Peyer's patch (tissue), 4 donors: ENCODE results near the gene C4orf17. TPM values are rescaled to one million over a fixed set of nuclear protein-coding genes. Genes with fewer than 3 reads are reported as not detected.

Experiments used
- DNase-seq, 3 donors: peaks; one replicate each; pipeline ENCODE4 v3.0.0-alpha.2; 2017 to 2019
- H3K27ac ChIP-seq, 4 donors: fragments of 200-600 bp; sonication (generic); one replicate each; pipeline ENCODE4 v1.5.1; 2016 to 2019
- H3K27me3 ChIP-seq, 2 donors: fragments of 200-600 bp; sonication (generic); one replicate each; pipeline ENCODE4 v1.5.1; 2019
- H3K36me3 ChIP-seq, 3 donors: fragments of 200-600 bp; sonication (generic); one replicate each; pipeline ENCODE4 v1.5.1; 2016 to 2019
- H3K4me1 ChIP-seq, 4 donors: fragments of 200-600 bp; sonication (generic); one replicate each; pipeline ENCODE4 v1.5.1; 2016 to 2019
- H3K4me3 ChIP-seq, 4 donors: fragments of 200-600 bp; sonication (generic); 1 replicate in 3 of 4; 2 replicates in 1 of 4; pipeline ENCODE4 v1.5.1; 2016 to 2019; ENCODE audit warnings: mild to moderate bottlenecking in 1 of 4
- H3K9me3 ChIP-seq, 4 donors: fragments of 200-600 bp; sonication (generic); one replicate each; pipeline ENCODE4 v1.5.1; 2016 to 2019; ENCODE audit warnings: mild to moderate bottlenecking in 1 of 4
- CTCF ChIP-seq, 6 experiments: fragments of 450-650 bp in 4 of 6; fragments of 200-600 bp in 2 of 6; sonication (generic) in 1 of 6; IDR thresholded peaks; one replicate each; pipeline ENCODE4 v1.5.1; 2017 to 2019; ENCODE audit warnings: antibody characterized with exemption in 6 of 6, mild to moderate bottlenecking in 3 of 6, moderate library complexity in 1 of 6
- POLR2A ChIP-seq, 2 donors: fragments of 450-650 bp; IDR thresholded peaks; one replicate each; pipeline ENCODE4 v1.5.1; 2017; ENCODE audit warnings: antibody characterized with exemption in 2 of 2, mild to moderate bottlenecking in 2 of 2, moderate library complexity in 2 of 2
- total RNA-seq, 4 donors: library from RNA; depleted of rRNA; stranded (reverse); fragments of >200 nt; gene quantifications; one replicate each; pipeline ENCODE4 v1.1.0, GENCODE V29; 2016

Gene C4orf17
- total RNA-seq, 4 donors from 2014 or later = not detected

GRCh38 chr4:99536848-99537247, 26.0 kb downstream of the C4orf17 start:
- no peak for TF ChIP-seq POLR2A (IDR thresholded peaks at IDR 0.05)
- peaks cover 0 to 6% (median 0%) of the 10 kb centered on the region in 4 donors for H3K4me1 ChIP-seq
- no peak overlapping the region for H3K27ac ChIP-seq
- H3K4me3 ChIP-seq = no peak overlapping the region
- H3K27me3 ChIP-seq = no peaks in the 10 kb centered on the region
- H3K36me3 ChIP-seq = no peaks in the 10 kb centered on the region
- DNase-seq = no peak
- no peaks in the 10 kb centered on the region for H3K9me3 ChIP-seq

- DNase-seq = no peak
These were observed 26.9 kb downstream of the C4orf17 start for GRCh38 chr4:99537674-99538073.

GRCh38 chr4:99540277-99540939, 29.6 kb downstream of the C4orf17 start:
- Histone ChIP-seq H3K4me3 (no peak overlapping the region), H3K9me3 (no peaks in the 10 kb centered on the region), H3K36me3 (no peaks in the 10 kb centered on the region), H3K4me1 (peaks cover 0 to 6% (median 0%) of the 10 kb centered on the region in 4 donors), H3K27me3 (no peaks in the 10 kb centered on the region), H3K27ac (no peak overlapping the region)
- TF ChIP-seq POLR2A (IDR thresholded peaks at IDR 0.05) = no peak
- no peak for TF ChIP-seq CTCF (IDR thresholded peaks at IDR 0.05)
- DNase-seq = no peak

More at GRCh38 chr4:99537674-99538073, 26.9 kb downstream of the C4orf17 start:
- Histone ChIP-seq H3K4me3 (no peak overlapping the region), H3K27ac (no peak overlapping the region), H3K4me1 (peaks cover 0 to 6% (median 0%) of the 10 kb centered on the region in 4 donors), H3K27me3 (no peaks in the 10 kb centered on the region), H3K36me3 (no peaks in the 10 kb centered on the region), H3K9me3 (no peaks in the 10 kb centered on the region)
- TF ChIP-seq POLR2A (IDR thresholded peaks at IDR 0.05) (no peak), CTCF (IDR thresholded peaks at IDR 0.05) (no peak)

- no peak overlapping the region for H3K4me3 ChIP-seq
- no peaks in the 10 kb centered on the region for H3K36me3 ChIP-seq
- H3K9me3 ChIP-seq = no peaks in the 10 kb centered on the region
- H3K27ac ChIP-seq = no peak overlapping the region
- H3K4me1 ChIP-seq = no peaks in the 10 kb centered on the region
- H3K27me3 ChIP-seq = no peaks in the 10 kb centered on the region
- TF ChIP-seq CTCF (IDR thresholded peaks at IDR 0.05) = no peak
- no peak for TF ChIP-seq POLR2A (IDR thresholded peaks at IDR 0.05)
- no peak for DNase-seq
These were observed 42.1 kb downstream of the C4orf17 start for GRCh38 chr4:99552872-99553271.

GRCh38 chr4:99563310-99564186, 52.7 kb downstream of the C4orf17 start, which contains the start of gene TRMT10A:
TSS of gene TRMT10A (minus strand) at chr4:99564039. CDS start at chr4:99559338, 4,701 bp downstream.
- H3K27ac ChIP-seq = peak within 1 kb of the TSS; percentile 84 to 97 (median 94)
- H3K4me3 ChIP-seq = peak within 1 kb of the TSS; percentile 55 to 83 (median 67)
- TF ChIP-seq POLR2A (IDR thresholded peaks at IDR 0.05) (peak; percentile 60 to 69), CTCF (IDR thresholded peaks at IDR 0.05) (peak in 4 of 6 experiments; percentile 13 to 30 (median 22))
- peaks cover 0 to 3% (median 0%) of the 10 kb centered on the region in 4 donors for H3K4me1 ChIP-seq
- no peaks in the 10 kb centered on the region for H3K27me3 ChIP-seq
- no peaks in the 10 kb centered on the region for H3K9me3 ChIP-seq
- peak; percentile 96 to 99 (median 97) for DNase-seq
- H3K36me3 ChIP-seq = no peaks in the 10 kb centered on the region

GRCh38 chr4:99564921-99565320, 54.1 kb downstream of the C4orf17 start:
- no peak for DNase-seq
- Histone ChIP-seq H3K27me3 (no peaks in the 10 kb centered on the region), H3K36me3 (no peaks in the 10 kb centered on the region), H3K4me1 (peaks cover 0 to 3% (median 0%) of the 10 kb centered on the region in 4 donors), H3K4me3 (no peak overlapping the region), H3K27ac (no peak overlapping the region), H3K9me3 (no peaks in the 10 kb centered on the region)
- TF ChIP-seq CTCF (IDR thresholded peaks at IDR 0.05) (no peak), POLR2A (IDR thresholded peaks at IDR 0.05) (no peak)
